Lower leg skin (tissue), 3 donors: Measurements from ENCODE around the gene SLC26A2.

Experiments used
- POLR2A ChIP-seq, 2 donors: fragments of 450-650 bp; IDR thresholded peaks; one replicate each; pipeline ENCODE4 v1.6.1; 2016 to 2017; ENCODE audit warnings: antibody characterized with exemption in 2 of 2, mild to moderate bottlenecking in 1 of 2, moderate library complexity in 1 of 2
- TF ChIP-seq, protein P1 (sequence below), 3 donors: fragments of 450-650 bp; IDR thresholded peaks; one replicate each; pipeline ENCODE4 v1.5.1; 2016; ENCODE audit warnings: antibody characterized with exemption in 3 of 3, mild to moderate bottlenecking in 3 of 3, moderate library complexity in 2 of 3

DNA sequence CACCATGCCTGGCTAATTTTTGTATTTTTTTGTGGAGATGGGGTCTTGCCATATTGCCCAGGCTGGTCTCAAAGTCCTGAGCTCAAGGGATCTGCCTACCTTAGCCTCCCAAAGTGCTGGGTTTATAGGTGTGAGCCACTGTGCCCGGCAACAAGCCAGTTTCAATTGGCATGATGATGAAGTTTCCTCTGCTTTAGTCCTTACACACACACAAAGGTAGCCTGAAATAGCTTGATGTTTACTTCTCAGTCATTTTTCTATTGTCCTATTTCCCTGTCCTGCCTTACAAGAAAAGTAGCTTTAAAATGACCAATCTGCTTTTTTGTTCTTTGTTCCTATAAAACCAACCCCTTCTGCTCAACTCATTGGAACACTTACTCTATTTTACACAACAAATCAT lies 49.5 kb upstream of the SLC26A2 start:
- TF ChIP-seq, protein P1, sequence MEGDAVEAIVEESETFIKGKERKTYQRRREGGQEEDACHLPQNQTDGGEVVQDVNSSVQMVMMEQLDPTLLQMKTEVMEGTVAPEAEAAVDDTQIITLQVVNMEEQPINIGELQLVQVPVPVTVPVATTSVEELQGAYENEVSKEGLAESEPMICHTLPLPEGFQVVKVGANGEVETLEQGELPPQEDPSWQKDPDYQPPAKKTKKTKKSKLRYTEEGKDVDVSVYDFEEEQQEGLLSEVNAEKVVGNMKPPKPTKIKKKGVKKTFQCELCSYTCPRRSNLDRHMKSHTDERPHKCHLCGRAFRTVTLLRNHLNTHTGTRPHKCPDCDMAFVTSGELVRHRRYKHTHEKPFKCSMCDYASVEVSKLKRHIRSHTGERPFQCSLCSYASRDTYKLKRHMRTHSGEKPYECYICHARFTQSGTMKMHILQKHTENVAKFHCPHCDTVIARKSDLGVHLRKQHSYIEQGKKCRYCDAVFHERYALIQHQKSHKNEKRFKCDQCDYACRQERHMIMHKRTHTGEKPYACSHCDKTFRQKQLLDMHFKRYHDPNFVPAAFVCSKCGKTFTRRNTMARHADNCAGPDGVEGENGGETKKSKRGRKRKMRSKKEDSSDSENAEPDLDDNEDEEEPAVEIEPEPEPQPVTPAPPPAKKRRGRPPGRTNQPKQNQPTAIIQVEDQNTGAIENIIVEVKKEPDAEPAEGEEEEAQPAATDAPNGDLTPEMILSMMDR (IDR thresholded peaks at IDR 0.05) = no peak
- TF ChIP-seq POLR2A (IDR thresholded peaks at IDR 0.05) = no peak
